Vagina (tissue), 2 donors: Measurements from ENCODE around the gene PHOSPHO1.

ENCODE experiments used
- CTCF ChIP-seq, 3 experiments: fragments of 450-650 bp in 2 of 3; fragments of 200-600 bp in 1 of 3; sonication (generic) in 1 of 3; IDR thresholded peaks; one replicate each; pipeline ENCODE4 v1.5.1; 2017 to 2019; ENCODE audit warnings: antibody characterized with exemption in 3 of 3, mild to moderate bottlenecking in 2 of 3, moderate library complexity in 2 of 3
- POLR2A ChIP-seq, 2 donors: fragments of 450-650 bp; IDR thresholded peaks; one replicate each; pipeline ENCODE4 v1.6.1; 2017; ENCODE audit warnings: antibody characterized with exemption in 2 of 2, mild to moderate bottlenecking in 2 of 2, moderate library complexity in 2 of 2
- POLR2AphosphoS5 ChIP-seq, 2 donors: sonication (generic); formaldehyde crosslinking; IDR thresholded peaks; one replicate each; pipeline ENCODE4 v1.9.0; 2017; ENCODE audit warnings: antibody characterized with exemption in 2 of 2, mild to moderate bottlenecking in 2 of 2, low read depth in 1 of 2; ENCODE audit not compliant: insufficient read depth in 1 of 2

- TF ChIP-seq CTCF (IDR thresholded peaks at IDR 0.05) (no peak), POLR2A (IDR thresholded peaks at IDR 0.05) (no peak), POLR2AphosphoS5 (IDR thresholded peaks at IDR 0.05; ENCODE audit: insufficient read depth in 1 of 2, low read depth in 1 of 2) (no peak)
These were observed 23.5 kb upstream of the PHOSPHO1 start for GRCh38 chr17:49254066-49254465.
